Hepatic stellate cell (primary cell): ENCODE measurements around the gene ULK3.

ENCODE experiments used
- DNase-seq: peaks from one replicate; pipeline ENCODE4 v3.0.0; 2011; ENCODE audit warnings: low spot score

The ULK3 gene

GRCh38 chr15:74840851-74841775, 1.8 kb downstream of the ULK3 start:
- peak; percentile 4 for DNase-seq

GRCh38 chr15:74839526-74840395, 3.2 kb downstream of the ULK3 start:
- DNase-seq: peak; percentile 9

GRCh38 chr15:74838746-74839525, 4.0 kb downstream of the ULK3 start:
- DNase-seq: no peak

- no peak for DNase-seq
Measured at GRCh38 chr15:74838137-74838516, 4.8 kb downstream of the ULK3 start.

DNA sequence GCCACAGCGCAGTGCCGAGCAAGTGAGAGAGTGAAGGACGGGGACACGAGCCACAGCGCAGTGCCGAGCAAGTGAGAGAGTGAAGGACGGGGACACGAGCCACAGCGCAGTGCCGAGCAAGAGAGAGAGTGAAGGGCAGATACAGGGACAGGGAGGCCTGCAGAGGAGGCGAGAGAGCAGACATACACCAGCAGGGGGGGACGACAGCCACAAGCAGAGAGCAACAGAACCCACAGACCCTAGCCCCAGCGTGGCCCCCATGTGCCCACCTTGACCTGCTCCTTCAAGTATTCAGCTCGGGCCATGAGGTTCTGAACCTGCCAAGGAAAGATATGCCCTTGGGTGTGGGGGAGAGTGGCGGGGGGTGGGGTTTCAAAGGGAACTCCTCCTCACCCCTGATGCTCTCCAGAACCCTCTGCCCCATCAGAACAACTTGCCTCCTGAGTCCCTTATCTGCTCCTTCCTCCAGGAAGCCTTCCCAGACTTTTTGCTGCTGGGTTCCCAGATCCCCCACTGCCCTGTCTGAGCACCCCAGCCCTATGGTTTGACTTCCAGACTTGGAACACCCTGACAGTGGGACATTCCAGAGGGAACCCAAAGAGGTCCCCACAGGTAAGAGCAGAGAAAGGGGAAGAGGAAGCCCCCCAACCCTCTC, 5.3 kb downstream of the ULK3 start:
- peak; percentile 5 for DNase-seq

DNA sequence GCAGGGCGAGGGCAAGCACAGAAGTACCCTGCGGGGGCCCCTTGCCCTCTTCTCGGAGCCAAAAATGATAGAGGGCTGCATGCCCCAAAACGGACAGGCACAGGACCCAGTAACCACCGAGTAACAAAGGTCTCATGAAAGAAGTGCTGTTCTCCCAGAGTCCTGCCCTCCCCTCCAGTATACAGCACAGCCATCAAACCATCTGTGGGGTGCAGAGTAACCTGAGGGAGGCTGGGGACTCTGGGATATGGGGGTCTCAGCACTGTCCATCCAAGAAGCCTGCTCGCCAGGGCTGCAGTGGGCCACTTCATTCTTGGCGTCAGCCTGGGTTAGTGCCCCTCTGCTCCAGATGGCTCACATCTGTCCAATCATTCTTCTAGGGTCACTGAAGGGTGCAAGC, 6.1 kb downstream of the ULK3 start:
- peak; percentile 4 for DNase-seq

GRCh38 chr15:74835312-74835823, 7.6 kb downstream of the ULK3 start:
- DNase-seq: peak; percentile 86

DNA sequence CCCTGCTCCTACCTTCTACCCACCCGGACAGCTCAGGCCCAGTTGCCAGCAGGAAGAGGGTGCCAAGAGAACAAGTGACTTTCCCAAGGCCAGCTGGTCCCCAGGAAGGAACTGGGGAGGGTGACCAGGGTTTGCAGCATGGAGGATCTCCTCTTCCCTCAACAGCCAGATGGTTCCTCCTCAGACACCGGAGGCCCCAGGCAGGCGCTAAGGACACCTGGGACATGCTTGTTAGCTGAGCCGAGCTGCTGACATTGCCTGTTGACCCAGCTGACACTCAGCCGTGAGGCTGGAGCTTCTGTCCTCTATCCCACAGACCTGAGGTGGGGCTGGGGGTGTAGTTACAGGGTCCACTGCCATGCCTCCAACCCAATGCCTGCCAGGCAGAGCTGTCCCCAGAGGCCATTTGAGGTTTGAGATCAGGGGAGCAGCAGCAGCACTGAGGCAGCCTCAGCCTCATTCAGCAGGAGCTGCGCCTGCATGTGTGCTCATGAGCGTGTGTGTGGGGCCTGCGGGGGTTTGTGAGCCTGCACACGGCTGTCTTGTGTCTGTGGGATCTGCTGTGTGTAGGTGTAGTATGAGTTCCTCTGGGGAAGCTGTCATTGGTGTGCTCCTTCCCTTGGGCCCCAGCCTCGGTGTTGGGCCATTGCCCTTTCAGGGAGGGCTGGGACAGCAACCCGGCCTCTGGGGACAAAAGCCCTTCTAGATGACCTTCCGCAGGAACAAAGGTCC, 9.4 kb downstream of the ULK3 start:
- DNase-seq: no peak

GRCh38 chr15:74832826-74833225, 10.1 kb downstream of the ULK3 start:
- no peak for DNase-seq

GRCh38 chr15:74831813-74832495, 11.0 kb downstream of the ULK3 start:
- DNase-seq: no peak

GRCh38 chr15:74830868-74831267, 12.1 kb downstream of the ULK3 start:
- DNase-seq: no peak

- DNase-seq: no peak
Measured at GRCh38 chr15:74829991-74830390, 13.0 kb downstream of the ULK3 start.

DNA sequence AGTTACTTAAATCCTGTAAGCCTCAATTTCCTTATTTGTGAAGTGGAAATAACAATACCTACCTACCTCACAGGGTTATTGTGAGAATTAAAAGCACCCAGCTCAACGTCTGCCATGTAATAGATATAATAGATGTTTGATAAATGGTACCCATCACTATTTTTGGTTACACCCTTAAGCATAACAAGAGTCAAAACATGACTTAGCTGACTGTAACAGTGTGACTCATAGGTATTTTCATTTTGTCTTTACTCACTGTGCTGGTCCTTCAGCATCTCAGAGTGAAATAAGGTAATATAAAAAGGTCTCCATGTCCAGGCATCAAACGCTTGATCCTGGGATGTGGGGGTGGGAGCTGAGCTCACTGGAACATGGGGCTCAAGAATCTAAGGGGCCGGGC, 13.5 kb downstream of the ULK3 start:
- DNase-seq: peak; percentile 76

DNA sequence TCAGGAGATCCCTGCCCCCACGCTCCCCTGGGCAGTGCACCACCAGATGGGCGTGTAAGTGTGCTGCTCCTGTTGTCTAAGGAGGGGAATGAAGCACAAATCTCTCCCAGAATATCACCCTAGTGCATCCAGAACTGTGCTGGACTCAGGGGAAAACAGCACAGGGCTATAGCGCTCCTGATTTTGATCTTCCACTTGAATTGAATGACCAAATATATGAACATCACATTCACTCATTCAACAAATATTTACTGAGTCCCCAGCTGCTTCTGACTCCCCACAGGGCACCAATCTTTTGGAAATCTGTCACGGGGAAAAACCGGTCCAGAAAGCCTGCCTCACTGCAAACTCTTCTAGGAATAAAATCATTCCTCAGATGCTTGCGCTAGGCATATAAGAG, 14.1 kb downstream of the ULK3 start:
- DNase-seq: no peak

DNA sequence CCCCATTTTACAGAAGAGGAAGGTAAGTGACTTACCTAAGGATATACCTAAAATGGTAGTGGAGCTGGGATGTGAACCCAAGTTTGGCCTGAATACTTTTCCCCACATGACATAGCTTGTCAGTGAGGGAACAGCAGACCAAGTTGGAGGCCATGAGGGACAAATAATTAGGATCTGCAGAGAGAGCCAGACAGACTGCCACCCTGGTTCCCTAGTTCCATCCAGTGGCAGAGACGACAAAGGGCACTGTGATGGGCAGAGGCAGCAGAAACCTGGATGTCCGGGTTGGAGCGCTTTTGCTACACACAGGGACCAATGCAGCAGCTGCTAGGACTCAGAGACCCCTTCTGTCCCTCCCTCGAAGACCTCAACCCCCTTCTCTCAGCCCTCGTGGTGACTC, 15.3 kb downstream of the ULK3 start:
- no peak for DNase-seq

- DNase-seq: no peak
Measured at GRCh38 chr15:74826921-74827320, 16.0 kb downstream of the ULK3 start.

GRCh38 chr15:74826364-74826819, 16.6 kb downstream of the ULK3 start, which contains the start of gene CPLX3:
Gene CPLX3, plus strand, starts transcription at chr15:74826627. Its CDS starts 77 bp downstream, at chr15:74826704.
- peak; percentile 45 for DNase-seq

DNA sequence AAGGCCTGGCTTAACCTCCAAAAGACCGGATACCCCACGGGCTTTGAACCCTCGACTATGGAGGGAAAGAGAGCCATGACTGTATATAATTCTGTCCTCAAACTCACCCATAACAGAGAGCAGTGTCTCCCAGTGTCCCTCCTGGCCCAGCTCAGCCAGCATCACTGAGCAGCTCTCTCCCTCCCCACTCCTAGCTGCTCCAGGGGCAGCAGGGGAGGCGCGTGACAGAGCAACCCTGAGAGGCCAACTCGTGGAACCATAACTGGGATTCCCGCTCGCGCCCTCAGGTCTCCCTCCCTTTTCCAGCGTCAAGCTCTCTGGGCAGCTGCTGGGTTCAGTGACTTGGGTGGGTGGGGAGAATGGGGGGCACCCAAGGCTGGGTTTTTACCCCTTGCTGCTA, 17.1 kb downstream of the ULK3 start:
- DNase-seq: no peak

GRCh38 chr15:74824976-74825375, 18.0 kb downstream of the ULK3 start:
- no peak for DNase-seq

GRCh38 chr15:74823324-74823723, 19.6 kb downstream of the ULK3 start:
- DNase-seq: no peak
